GM21717 (cell line): ENCODE results near the gene CCND1.

Source experiments
- ATAC-seq: cut with Tn5 transposase; IDR thresholded peaks from one replicate; pipeline ENCODE4 v1.9.1; 2021; ENCODE audit warnings: mild to moderate bottlenecking, moderate library complexity; ENCODE audit not compliant: unreplicated experiment

The CCND1 gene

GRCh38 chr11:69651834-69652620 lies 11.1 kb downstream of the CCND1 start:
- ATAC-seq = no peak

DNA sequence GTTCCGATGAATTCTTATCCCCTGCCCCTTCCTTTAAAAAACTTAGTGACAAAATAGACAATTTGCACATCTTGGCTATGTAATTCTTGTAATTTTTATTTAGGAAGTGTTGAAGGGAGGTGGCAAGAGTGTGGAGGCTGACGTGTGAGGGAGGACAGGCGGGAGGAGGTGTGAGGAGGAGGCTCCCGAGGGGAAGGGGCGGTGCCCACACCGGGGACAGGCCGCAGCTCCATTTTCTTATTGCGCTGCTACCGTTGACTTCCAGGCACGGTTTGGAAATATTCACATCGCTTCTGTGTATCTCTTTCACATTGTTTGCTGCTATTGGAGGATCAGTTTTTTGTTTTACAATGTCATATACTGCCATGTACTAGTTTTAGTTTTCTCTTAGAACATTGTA lies 12.0 kb downstream of the CCND1 start:
- no peak for ATAC-seq

- ATAC-seq = no peak
Observed at GRCh38 chr11:69653406-69653960, 12.5 kb downstream of the CCND1 start.

DNA sequence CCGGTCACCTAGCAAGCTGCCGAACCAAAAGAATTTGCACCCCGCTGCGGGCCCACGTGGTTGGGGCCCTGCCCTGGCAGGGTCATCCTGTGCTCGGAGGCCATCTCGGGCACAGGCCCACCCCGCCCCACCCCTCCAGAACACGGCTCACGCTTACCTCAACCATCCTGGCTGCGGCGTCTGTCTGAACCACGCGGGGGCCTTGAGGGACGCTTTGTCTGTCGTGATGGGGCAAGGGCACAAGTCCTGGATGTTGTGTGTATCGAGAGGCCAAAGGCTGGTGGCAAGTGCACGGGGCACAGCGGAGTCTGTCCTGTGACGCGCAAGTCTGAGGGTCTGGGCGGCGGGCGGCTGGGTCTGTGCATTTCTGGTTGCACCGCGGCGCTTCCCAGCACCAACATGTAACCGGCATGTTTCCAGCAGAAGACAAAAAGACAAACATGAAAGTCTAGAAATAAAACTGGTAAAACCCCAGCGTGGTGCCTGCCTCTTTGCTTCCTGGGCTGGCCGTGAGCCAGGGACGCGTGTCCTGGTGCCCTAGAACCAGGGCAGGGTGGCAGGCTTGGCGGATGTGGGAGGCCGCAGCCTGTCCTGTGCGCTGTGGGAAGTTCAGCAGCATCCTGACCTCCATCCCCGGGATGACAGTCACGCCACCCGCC lies 13.2 kb downstream of the CCND1 start:
- no peak for ATAC-seq

GRCh38 chr11:69654660-69655478 lies 13.9 kb downstream of the CCND1 start:
- no peak for ATAC-seq

DNA sequence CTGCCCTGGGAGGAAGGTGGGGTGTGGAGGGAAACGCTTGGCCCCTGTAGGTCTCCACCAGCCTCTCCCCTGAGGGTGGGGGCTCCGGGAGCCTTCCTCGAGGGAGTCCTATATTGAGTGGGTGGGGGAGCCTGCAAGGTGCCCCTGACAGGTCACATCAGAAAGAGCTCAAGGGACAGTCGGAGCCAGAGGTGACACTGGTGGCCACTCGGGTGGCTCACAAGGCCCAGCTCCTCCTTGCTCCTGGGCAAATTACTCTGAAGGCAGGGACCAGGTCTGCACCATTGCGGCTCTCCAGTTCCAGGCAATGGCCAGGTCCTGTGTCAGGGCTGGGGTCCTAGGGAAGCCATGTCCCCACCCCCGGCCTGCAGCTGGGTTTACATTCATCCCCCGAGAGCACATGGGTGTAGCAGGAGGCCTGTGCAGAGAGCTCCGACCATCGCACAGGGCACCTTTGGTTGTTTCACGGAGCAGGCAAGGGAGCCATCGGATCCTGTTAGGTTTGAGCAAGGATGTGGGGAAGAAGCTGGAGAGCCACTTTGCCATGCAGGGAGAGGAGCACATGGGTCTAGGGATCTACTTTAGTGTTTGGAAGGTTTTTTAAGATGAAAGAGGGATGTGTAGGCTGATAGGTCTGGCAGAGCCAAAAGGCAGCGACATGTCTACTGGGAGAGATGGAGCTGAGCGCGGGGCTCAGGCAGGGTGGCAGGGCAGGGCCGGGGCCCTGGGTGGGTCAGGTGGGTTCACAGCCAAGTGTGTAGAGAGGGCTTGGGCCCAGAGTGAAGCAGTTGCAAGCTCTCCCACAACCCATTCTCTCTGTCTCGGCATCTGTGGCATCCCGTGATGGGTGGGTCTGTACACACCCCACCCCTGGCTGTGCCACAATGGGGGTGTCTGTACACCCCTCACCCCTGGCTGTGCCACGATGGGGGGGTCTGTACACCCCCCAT lies 14.8 kb downstream of the CCND1 start:
- ATAC-seq = no peak

- no peak for ATAC-seq
Observed at GRCh38 chr11:69656536-69657455, 15.8 kb downstream of the CCND1 start.

GRCh38 chr11:69657456-69657910 lies 16.5 kb downstream of the CCND1 start:
- no peak for ATAC-seq

GRCh38 chr11:69657911-69658625 lies 17.1 kb downstream of the CCND1 start:
- ATAC-seq = no peak

DNA sequence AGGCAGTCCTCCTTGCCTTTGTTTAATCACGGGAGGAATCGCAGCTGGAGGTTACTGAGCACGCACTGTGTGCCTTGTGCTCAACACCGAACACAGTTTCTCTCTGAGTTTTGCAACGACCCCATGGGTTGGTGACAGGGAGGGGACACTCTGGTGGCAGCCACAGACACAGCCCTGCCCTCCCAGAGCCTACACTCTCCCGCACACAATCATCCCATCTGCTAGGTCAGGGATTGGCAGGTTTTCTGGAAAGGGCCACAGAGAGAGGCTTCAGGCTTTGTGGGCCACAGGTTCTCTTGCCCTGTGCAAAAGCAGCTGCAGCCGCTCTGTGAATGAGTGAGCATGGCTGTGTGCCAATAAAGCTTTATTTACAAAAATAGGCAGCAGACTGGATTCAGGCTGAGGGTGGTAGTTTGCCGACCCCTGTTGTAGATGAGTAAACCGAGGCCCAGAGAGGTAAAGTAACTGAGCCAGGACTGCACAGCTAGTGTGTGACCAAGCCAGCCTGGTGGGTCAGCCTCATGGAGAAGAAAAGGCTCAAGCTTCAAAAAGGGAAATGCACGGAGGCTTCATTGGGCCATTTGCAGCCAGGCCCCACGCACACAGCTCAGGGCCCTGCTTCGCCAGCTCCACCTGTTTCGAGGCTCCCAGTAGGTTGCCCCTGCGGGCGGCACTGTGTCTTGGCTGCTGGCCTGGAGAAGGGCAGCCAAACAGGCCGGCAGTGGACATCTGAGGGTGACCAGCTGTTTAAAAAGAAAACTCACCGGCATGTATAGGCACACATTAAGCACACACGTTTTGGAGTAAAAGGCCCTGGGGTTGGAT lies 17.9 kb downstream of the CCND1 start:
- no peak for ATAC-seq

DNA sequence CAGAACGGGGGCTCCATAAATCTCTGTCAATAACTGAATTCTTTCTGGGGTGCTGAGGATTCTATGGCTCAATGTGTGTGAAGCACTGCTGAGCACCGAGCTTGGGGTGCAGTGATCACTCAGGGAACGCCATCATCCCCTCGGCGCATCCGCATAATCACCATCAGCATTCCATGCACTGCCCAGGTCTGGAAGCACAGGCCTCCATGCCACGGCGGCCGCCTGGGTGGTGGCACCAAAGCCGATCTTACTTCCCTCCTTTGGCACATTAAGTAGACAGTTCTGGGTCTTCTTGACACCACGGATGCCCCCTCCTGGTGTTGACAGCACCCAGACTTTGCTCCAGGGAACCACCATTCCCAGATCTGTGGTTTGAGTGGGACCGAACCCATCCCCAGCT lies 18.6 kb downstream of the CCND1 start:
- ATAC-seq = no peak

GRCh38 chr11:69660001-69660500 lies 19.1 kb downstream of the CCND1 start:
- ATAC-seq = no peak

GRCh38 chr11:69661413-69661715 lies 20.4 kb downstream of the CCND1 start:
- ATAC-seq = no peak

DNA sequence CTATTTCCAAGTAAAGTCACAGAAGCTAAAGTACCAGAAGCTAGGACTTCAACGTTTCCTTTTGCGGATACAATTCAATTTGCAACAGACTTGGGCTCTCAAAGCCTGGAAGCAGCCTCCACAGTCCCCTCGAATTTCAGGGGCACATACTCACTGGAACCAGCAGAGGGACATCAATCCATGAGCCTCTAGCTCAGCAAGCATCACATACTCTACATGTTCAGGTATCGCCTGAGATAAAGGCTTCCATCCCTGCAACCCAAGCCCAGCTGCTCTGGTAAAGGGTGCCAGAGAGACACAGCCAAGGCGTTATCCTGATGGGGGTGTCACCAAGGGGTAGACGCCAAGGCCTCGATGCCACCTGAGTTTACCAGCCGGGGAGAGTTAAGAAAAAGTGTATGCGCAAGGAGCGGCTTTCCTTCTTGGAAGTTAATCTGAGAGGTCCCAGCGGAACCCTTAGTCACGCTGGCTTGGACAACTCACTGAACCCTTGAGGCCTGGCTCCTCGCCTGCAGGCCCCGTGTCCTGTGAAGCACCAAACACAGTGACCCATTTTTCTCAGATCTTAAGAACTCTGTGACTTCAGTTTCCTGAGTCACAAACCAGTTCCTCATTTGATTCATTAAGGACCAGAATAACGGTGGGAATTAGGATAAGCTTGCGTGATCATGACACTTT lies 21.2 kb downstream of the CCND1 start:
- no peak for ATAC-seq

DNA sequence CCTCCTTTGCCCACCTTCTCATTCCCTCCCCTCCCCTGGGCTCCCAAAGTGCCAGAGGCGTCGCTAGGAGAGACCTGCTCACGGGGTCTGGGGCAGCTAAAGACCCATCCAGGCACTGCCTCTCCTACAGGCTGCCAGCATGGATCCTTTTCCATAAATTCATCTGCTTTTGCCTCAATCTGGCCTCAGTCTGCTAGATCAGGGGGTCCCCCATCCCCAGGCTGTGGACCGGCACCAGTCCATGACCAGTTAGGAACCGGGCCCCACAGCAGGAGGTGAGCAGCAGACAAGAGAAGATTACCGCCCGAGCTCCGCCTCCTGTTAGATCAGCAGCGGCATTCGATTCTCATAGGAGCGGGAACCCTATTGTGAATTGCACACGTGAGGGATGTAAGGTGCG lies 21.9 kb downstream of the CCND1 start:
- ATAC-seq = no peak

DNA sequence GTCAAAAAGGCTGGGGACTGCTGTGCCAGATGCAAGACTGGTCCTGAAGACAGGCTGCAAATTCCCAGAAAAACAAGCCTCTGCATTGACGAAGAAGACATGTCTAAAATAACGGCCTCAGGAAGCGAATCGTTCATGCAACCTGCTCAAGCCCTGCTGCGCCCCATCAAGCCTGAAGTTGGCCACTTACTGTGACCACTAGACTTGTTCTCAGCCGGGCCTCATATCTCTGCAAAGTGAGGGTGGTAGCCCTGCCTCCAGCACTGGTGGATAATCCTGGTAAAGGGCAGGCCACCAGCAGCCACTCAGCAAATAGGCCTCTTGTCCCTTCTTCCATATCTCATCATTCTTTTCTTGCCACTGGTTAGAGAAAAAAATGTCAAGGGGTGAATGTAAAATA lies 22.4 kb downstream of the CCND1 start:
- no peak for ATAC-seq
